Measurements from ENCODE around the gene SERPINE2.

The SERPINE2 gene

DNA sequence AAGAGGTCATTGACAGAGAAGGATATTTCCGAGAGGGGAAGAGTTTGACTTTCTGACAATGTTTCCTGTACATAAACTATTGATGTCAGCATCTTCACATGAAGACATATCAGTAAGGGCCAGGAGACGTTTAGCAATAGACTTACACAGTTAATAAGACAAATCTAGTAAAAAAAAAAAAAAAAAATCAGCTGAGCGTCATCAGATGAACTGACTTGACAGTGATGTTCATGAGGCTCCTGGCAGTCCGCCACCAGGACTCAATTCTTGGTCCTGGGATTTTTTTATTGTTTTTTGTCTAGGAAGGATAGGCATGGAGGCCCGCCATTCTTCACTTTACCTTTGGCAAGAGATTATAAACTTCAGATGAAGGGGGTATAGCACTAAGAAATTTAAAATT is 67.4 kb downstream of the SERPINE2 start:
- DNase-seq, result no peak

DNA sequence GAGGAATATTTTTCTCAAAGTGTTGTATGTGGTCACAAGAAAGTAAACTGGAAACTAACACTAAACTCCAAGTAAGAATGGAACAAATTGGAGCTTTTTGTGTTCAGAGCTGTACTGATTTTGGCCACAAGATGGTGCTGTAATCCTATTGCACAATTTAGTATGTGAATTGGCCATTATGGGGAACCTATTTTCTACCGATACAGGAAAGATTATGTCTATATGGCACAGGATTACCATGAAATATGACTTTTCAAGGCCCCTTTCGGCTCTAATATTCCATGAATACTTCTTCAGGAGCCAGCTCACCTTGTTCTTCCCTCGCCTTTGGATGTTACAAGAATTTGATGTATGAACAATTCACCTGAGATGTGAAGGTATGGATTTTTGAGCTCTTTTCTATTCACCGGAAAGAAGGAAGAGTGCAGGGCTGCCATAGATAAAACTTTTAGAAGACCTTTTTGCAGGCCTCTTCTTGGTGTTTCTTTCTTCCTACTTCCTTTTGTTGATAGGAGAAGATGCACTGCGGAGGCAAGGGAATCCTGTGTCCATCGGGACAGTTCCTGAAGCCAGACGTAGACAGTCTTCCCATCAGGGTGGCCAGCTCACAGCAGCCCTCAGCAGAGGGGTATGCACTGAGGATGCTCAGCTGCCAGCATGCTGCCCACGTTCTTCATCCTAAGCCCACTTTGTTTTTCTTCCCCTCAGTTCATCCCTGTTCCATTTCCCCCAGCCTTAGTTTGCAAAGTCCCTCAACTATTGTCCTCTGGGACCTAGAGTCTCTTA is 68.5 kb downstream of the SERPINE2 start:
- DNase-seq, result peak; percentile 72 to 84

DNA sequence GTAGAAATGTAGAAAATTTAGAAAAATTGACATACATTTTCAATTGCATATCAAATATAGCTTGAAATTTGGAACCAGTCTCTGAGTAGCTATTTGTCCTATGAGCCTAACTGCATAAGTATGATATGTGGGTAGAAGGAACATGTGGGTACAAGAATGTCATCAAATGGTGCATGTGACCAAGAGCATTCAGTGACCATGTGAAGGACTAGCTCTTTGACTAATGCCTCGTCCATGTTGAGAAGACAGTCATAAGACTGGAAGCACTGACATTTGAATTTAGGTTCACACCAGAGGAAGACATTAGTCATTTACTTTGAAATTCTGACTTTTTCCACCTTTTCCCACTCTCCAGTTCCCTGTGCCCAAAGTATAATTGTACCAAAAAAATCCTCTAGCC is 69.2 kb downstream of the SERPINE2 start:
- peak; percentile 85 to 92 for DNase-seq

DNA sequence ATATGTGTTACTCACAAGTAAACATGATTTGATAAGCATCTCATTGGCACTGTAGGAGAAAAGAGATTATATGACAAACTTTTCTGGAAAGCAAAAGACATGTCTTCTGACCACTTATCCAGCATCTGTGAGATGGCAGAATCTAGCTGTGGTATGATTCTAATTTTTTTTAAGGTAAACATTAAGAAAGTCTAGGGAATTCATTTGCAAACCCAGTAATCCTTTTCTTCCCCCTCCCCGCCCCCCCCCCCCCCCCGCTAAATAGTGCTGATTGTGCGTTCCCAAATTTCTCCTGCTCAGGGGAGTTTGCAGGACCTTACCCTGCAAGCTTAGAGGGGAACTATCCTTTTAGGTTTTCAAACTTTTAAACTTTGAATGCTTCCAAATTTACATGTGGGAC is 69.8 kb downstream of the SERPINE2 start:
- no peak for DNase-seq

DNA sequence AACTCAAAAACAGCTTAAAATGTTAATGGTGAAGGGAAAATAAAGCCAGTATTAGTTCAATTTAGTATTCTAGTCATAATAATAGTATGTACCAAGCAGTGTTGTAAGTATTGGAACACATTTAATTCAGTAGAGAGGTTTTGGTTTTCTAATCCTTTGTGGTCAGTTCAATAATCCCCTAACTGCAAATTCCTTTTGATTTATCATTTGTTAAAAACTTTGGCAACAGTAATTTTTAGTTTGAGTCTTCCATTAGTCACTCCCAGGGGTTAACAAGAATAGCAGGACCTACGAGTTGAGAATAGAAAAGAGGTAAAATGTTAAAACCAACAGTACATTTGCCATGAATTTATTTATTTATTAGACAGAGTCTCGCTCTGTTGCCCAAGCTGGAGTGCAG is 71.1 kb downstream of the SERPINE2 start:
- DNase-seq, result no peak

DNA sequence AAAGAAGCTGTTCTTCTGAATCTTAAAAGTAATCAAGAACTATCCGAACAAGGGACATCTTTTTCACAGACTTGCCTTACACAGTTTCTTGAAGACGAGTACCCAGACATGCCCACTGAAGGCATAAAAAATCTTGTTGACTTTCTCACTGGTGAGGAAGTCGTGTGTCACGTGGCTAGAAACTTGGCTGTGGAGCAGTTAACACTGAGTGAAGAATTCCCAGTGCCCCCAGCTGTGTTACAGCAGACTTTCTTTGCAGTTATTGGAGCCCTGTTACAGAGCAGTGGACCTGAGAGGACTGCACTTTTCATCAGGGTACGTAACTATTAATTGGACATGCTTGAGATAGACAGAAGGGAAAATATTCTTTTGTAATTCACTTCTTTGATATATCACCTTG is 79.4 kb downstream of the SERPINE2 start:
- peak; percentile 41 to 43 for DNase-seq

DNA sequence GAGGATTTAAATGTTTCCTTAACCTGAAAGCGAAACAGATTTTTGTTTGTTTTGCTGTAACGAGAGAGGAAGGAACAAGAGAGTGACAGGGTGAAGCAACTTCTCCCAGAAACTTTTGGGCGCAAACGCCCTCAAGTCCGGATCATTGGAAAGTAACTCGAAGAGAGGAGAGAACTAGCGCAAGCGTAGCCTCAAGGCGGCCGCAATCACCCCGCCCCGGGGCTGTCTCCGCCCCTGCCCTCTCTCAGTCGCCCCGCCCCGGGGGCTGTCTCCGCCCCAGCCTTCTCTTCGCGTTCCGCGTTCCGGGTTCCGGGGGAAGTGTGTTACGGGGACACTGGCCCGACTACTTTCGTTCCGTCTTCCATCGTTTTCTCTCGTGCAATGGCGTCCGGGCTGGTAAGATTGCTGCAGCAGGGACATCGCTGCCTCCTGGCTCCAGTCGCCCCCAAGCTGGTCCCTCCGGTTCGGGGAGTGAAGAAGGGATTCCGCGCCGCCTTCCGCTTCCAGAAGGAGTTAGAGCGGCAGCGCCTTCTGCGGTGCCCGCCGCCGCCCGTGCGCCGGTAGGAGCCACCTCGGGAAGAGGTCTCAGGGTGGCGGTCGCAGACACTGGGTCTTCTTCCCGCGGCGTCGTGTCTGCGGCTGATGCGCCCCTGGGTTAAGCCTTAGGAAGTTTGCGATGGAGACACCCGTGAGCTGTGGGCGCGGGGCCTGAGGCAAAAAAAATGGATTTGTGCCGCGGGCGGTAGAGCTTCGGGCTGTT is 81.8 kb downstream of the SERPINE2 start, which contains the start of gene MRPL44:
TSS of gene MRPL44 (plus strand) at position 372 of the 760 bp plus-strand sequence. CDS start at position 382, 10 bp downstream.
- peak; percentile 99 for DNase-seq

DNA sequence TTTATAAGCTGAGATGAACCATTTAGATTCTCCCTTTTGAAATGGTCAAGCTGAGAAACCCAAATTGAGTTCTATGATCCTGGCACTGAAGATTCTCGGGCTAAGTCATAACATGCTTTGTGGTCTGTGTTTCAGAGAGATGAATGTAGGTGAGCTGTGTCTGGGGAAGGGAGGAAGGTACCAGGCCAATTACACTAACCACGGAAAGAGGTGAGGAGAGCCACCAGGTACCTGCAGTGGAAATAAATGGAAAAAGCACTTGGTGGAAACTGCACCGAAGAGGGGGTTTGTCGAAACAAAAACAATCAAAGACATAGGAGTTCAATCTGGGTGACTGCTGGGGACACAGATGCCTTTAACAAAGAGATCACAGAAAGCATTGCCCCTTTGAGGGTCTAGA is 82.8 kb downstream of the SERPINE2 start:
- no peak for DNase-seq

DNA sequence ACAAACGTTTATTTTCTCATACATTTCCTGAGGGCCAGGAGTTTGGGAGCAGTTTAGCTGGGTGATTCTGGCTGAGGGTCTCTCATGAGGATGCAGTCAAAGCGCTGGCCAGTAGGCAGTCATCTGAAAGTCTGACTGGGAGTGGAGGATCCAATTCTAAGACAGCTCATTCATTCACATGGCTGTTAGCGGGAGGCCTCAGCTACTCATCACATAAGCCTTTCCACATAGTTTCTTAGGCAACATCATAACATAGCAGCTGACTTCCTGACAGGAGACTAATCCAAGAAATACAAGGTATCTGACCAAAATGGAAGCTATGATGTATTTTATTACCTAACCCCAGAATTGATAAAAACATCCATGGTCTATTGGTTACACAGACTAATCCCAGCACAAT is 84.7 kb downstream of the SERPINE2 start:
- DNase-seq, result peak; percentile 71

DNA sequence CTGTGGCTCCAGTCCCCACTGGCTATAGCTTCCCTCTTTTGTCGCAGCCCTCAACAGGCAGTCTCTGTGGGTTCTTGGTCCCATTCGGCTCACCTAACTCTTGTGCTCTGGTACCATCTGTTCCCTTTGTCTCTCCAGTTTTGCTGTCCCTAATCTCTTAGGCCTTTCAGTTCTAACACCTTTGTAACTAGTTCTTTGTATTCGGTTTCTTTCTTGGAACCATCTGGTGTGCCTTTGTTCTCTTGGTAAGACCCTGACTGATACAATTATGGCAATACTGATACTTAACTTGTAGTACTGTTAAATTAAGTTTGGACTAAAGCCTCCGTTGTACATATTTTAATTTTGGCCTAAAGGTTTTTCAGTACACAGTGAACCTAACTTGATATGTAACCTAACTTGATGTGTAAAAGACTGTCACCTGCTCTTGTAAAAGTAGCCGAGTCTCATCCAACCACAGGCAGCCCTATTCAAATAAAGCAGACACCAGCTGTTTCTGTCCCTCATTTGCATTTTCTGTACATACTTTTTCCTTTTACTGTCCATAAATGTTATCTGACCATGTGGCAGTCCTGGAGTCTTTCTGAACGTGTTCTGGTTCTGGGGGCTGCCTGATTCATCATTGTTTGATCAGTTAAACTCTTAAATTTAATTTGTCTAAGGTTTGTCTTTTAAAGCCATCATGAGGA is 86.7 kb downstream of the SERPINE2 start:
- no peak for DNase-seq

DNA sequence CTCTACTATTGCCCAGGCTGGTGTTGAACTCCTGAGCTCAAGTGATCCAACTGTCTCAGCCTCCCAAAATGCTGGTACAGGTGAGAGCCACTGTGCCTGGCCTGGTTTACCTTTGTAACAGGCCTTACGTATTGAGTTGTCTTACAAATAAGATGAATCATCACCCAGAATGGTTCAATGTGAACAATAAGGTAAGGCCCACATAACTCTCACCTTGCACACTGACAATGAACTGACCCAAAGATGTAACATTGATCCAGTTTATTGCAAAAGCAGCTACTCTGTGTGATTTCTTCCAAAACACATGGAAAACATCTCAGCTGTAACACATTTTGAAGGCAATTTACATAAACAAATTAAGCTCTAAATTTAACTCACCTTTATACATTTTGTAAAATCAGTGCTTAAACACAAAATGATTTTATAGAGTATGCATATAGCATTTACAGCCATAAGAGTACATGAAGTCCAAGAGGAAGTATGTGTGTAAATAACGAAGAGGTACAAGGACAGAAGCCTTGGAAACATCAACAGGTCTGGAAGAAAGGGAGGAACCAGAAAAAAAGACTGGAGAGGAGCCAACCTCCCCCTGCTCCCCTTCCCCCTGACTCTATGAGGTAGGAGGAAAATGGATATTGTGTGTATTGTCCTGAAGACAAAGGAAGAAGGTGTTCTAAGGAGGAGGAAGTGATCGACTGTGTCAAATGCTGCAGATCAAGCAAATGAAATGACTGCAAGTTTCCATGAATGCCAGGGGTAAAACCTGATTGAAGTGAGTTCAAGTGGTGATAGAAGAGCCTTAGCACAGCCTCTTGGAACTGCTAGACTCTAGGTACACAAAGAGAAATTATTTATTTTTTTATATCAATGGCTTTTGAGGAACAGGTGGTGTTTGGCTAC is 88.4 kb downstream of the SERPINE2 start:
- no peak for DNase-seq

DNA sequence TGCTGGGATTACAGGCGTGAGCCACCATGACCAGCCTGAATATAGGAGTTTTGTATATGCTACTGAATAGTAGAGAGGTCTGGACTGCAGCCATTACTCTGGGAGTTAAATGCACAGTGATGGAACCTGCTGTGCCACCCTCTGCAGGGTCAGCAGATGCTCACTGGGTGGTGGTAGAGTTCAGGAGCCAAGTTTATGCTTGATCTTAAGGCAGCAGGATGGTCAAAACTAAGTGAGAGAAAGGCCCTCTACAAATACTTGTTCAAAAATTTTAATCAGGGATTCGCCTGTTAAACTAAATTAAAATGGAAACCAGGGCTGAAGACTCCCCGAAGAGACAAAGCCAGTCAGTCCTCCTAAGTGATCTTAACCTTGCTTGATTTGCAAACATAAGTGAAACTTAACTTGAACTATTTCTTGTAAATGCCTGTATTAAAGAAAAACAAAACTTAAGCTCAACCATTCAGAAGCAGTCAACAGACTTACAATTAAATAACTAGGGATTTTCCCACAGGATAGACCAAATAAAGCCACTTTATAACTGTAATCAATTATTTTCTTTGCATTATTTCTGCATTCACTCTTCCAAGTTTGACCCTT is 89.7 kb downstream of the SERPINE2 start:
- DNase-seq, result no peak

DNA sequence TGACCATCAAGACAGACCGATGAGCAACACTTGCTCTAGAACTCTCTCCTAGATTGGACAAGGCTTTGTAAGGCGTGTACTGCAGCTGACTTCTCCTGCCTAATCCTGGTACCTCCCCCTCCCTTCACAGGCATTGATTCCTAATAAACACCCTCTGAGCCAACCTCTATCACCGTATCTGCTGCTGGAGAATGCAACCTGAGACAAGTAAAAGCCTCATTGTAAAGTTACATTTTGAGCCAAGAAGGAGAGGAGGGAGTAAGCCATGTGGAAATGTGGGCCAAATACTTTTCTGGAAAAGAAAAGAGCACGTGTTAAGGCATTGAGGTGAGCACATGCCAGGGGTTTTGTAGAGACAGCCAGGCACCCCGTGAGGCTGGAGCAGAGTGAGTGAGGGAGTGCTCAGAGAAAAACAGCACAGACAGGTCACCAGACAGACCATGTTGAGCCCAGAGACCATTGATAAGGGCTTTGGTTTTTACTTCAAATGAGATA is 91.3 kb downstream of the SERPINE2 start:
- no peak for DNase-seq

DNA sequence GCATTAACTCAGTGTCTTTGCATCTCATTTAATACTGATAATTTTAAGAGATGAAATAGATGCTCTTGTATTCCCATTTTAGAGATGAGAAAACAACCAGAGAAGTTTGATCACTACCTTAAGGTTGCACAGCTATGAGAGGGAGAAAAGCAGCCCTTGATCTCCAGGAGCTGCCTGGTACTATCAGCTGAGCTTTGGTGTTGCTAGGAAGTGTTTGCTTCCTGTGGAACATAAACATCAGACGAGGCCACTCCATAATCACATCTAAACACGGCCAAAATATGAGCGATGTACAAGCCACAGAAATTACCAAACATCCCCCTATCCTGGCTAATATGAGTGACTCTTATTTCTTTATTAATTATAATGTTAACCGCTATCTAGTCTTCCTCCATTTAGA is 93.3 kb downstream of the SERPINE2 start:
- no peak for DNase-seq

DNA sequence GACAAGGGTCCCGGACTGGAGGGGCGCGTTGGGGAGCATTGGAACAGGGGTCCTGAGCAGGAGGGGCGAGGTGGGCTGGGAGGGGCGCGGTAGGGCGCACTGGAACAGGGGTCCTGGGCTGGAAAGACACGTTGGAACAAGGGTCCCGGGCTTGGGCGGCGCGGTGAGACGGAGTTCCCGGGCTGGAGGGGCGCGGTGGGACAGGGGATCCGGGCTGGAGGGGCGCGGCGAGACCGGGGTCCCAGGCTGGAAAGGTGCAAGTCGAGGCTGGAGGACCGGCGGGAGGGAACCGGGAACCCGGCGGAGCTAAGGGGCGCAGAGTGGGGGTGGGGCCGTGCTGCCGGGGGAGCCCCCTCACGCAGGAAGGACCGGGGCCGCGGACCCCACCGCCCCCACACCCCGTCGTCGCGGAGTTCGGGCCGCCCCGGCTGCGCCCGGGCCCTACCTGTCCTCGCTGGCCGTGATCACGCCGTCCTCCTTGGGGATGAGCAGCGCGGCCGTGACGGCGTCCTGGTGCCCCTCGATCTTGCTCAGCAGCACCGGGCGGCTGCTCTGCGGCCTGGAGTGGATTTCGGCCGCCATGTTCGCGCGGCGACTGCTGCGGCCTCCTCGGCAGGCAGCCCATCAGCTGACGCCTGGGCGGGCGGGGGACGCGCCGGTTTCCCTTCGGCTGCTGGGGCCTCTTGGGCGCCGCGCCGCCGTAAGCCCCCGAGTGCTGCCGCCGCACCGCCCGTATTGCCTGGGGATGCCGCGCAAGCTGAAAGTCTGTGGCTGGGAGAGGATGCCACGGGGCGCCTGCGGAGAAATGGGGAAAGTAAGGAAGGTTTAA is 94.2 kb downstream of the SERPINE2 start, which contains the start of gene WDFY1:
TSS of gene WDFY1 (minus strand) at position 633 of the 829 bp plus-strand sequence. CDS start at position 582, 51 bp downstream.
- peak; percentile 88 to 93 for DNase-seq

DNA sequence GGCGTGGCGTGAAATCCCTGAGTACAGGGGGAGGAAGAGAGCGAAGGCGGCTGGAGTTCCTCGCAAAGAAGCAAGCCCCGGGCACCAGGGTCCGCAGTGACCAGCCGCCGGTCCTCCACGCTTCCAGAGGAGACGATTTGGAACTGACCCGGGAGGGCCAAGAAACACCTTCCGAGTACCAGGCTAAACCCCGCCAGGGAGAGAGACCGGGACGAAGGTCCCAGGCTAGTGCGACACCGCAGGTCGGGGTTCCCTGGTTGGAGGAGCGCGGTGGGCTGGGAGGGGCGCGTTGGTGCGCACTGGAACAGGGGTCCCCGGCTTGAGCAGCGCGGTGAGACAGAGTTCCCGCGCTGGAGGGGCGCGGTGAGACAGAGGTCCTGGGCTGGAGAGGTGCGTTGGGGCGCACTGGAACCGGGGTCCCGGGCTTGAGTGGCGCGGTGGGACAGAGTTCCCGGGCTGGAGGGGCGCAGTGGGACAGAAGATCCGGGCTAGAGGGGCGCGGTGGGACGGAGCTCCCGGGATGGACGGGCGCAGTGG is 94.9 kb downstream of the SERPINE2 start:
- peak in 1 of 2 donors; percentile 31 for DNase-seq

DNA sequence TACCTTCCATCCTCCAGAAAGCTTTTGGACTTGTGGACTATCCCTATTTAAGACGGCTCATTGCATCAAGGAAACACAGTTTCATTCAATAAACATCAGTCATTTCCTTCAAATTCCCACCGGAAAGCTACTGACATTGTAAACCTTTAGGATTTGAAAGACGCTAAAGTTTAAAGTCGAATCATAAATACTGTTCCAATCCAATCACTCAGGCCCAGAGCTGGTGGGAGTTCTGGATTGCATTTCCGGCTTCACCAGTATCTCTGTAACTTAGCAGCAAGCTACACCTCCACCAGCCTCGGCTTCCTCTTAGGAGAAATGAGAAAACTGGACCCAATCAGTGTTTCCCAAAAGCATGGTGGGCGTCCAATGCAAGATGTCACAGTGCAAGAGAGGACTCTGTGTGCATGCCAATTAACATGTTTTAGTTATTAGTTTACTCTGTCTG is 95.5 kb downstream of the SERPINE2 start:
- peak; percentile 79 to 92 for DNase-seq

DNA sequence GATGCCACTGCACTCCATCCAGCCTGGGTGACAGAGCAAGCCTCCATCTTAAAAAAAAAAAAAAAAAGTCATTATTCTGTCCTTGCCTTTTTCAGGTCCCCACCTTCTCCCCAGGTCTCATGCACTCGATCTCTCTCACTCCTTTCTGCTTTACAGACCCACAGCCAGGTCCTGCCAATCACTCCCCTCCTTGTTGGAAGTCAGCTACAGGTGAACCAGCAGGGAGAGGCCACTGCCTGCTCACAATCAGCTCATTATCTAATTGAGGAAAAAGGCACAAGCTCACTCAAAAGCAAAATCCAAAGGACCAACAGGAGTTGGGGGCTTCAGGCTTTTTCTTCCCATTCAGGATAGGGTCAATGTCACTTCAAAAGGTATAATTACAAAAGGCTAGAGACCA is 96.0 kb downstream of the SERPINE2 start:
- no peak for DNase-seq

DNA sequence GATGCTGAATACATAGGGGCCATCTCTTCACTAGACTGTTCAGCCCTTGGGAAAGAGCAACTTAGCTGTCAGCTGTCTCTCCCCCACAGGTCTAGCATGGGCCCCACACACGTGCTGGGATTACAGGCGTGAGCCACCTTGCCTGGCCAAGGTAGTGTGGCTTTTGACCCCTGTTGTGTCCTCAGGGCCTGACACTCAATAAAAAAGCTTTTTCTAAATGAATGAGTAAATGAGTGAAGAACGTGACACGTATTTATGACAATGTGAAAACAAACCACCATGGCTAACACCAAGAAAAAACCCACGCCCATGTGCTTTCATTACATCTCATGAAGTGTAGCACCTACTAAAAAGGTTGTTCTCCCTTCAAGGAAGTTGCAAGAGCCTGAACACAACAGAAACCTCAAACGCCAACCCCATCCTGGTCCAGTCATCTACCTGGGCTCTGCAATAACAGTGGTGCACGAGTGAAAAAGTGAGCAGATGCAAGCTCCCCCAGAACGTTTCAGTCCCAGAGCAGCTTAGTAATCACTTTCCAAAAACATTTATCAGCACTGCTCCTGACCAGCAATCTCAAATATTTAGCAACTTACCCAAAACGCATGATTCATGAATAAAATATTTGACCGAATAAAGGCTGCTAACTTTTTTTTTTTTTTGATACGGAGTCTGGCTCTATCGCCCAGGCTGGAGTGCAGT is 97.4 kb downstream of the SERPINE2 start:
- no peak for DNase-seq

Measured in inflammatory macrophage (primary cell).